OCI-LY7 (cell line): ENCODE measurements around the gene ATP4A. TPM values are rescaled to one million over a fixed set of nuclear protein-coding genes. Genes with fewer than 3 reads are reported as not detected.
A peak's percentile ranks its signal among the peaks of the same experiment; 100 is the strongest.

Experiments used
- BruUV-seq: library from RNA; stranded (reverse); fragments of 400-500 nt; replicated peaks from 2 replicates; lab custom pipeline; 2021; lab: Mats Ljungman, UMichigan
- CTCF ChIA-PET: fragments of 300-600 bp; sonication (Branson Sonifier 250); formaldehyde crosslinking; loops from one replicate; lab custom pipeline; 2022; ENCODE audit warnings: antibody characterized with exemption; ENCODE audit not compliant: unreplicated experiment; lab: Charles Lee
- POLR2A ChIA-PET: fragments of 300-600 bp; sonication (Branson Sonifier 250); formaldehyde crosslinking; loops from one replicate; lab custom pipeline; 2022; ENCODE audit warnings: antibody characterized with exemption; lab: Charles Lee
- DNase-seq: peaks from one replicate; pipeline ENCODE4 v3.0.0-alpha.2; 2015; ENCODE audit warnings: low spot score
- H2AFZ ChIP-seq: fragments of 200-600 bp; sonication (generic), shearing (Covaris generic); 2 replicates; pipeline ENCODE4 v1.6.1; 2014; ENCODE audit warnings: mild to moderate bottlenecking, antibody characterized with exemption, low read length, moderate library complexity
- H3K27ac ChIP-seq: fragments of 200-600 bp; sonication (generic); 2 replicates; pipeline ENCODE4 v1.5.1; 2014; ENCODE audit warnings: mixed run types, low read depth, mild to moderate bottlenecking, moderate library complexity, low read length, inconsistent platforms; ENCODE audit not compliant: poor library complexity, severe bottlenecking
- H3K36me3 ChIP-seq: fragments of 200-600 bp; sonication (generic); 2 replicates; pipeline ENCODE4 v1.6.1; 2014; ENCODE audit warnings: mild to moderate bottlenecking, antibody characterized with exemption, low read length, moderate library complexity, mixed read lengths; ENCODE audit not compliant: insufficient read depth
- H3K4me1 ChIP-seq: fragments of 200-600 bp; sonication (generic); 2 replicates; pipeline ENCODE4 v1.5.1; 2014; ENCODE audit warnings: mild to moderate bottlenecking, low read length; ENCODE audit not compliant: insufficient read depth, poor library complexity, severe bottlenecking
- H3K4me2 ChIP-seq: fragments of 200-600 bp; sonication (generic); 2 replicates; pipeline ENCODE4 v1.6.1; 2014; ENCODE audit warnings: mild to moderate bottlenecking, low read length
- H3K4me3 ChIP-seq: fragments of 200-600 bp; sonication (generic); 2 replicates; pipeline ENCODE4 v1.5.1; 2014; ENCODE audit warnings: mild to moderate bottlenecking, low read depth, low read length; ENCODE audit not compliant: poor library complexity, severe bottlenecking
- H3K79me2 ChIP-seq: fragments of 200-600 bp; sonication (generic); 2 replicates; pipeline ENCODE4 v1.6.1; 2016; ENCODE audit warnings: low read depth, mild to moderate bottlenecking, low read length, moderate library complexity, mixed read lengths; ENCODE audit not compliant: insufficient read depth
- H3K9me2 ChIP-seq: fragments of 200-600 bp; sonication (generic); 2 replicates; pipeline ENCODE4 v1.6.1; 2016; ENCODE audit warnings: mild to moderate bottlenecking, low read length, mixed read lengths; ENCODE audit not compliant: insufficient read depth
- H3K9me3 ChIP-seq: fragments of 200-600 bp; sonication (generic); 2 replicates; pipeline ENCODE4 v1.6.1; 2014; ENCODE audit warnings: mild to moderate bottlenecking, mixed run types, low read length, mixed read lengths
- H4K20me1 ChIP-seq: fragments of 200-600 bp; sonication (generic); 2 replicates; pipeline ENCODE4 v1.6.1; 2014; ENCODE audit warnings: mild to moderate bottlenecking, antibody characterized with exemption, low read length, moderate library complexity, mixed read lengths; ENCODE audit not compliant: insufficient read depth
- EZH2phosphoT487 ChIP-seq: fragments of 200-600 bp; sonication (generic); IDR thresholded peaks from 2 replicates; pipeline ENCODE4 v1.6.1; 2018; ENCODE audit warnings: low read depth, borderline replicate concordance, mild to moderate bottlenecking, mixed run types, antibody characterized with exemption, low read length, moderate library complexity, mixed read lengths
- intact Hi-C: fragments of 100-400 bp; cut with micrococcal nuclease; formaldehyde crosslinking; loops from one replicate; pipeline ENCODE4 v1.10.0; 2022; ENCODE audit not compliant: unreplicated experiment
- total RNA-seq, 2 experiments: library from RNA; depleted of rRNA in 1 of 2; stranded (reverse); fragments of >200 nt in 1 of 2; shearing (Covaris generic) in 1 of 2; gene quantifications; 2 replicates each; pipeline ENCODE4 v1.2.3, GENCODE V29; 2014 to 2022
- TF ChIP-seq, protein P1 (sequence below): fragments of 200-600 bp; sonication (generic); conservative IDR thresholded peaks from 2 replicates; pipeline ENCODE4 v1.5.1; 2014; ENCODE audit warnings: mild to moderate bottlenecking, antibody characterized with exemption, low read length, moderate library complexity, mixed read lengths

The ATP4A gene
- total RNA-seq, 2 experiments from 2014 or later, result 0.36 to 0.92 TPM

DNA sequence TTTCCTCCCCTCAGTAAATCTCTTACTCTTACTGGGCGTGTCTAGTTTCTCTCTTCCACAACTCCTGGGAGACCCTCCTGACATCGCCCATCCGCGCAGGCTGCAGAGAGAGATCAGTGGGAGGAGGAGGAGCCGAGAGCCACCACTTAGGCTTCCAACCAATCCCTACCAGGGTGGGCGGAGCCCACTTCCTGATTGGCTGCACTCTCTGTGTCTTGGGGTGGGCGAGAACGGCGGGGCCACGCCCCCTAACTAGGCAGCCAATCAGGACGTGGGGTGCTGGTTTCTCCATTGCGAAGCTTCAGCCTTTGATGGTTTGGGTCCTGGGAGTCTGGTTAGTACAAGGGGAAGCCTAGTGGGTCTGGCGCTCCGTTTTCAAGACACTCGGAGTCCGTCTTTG is 22.4 kb upstream of the ATP4A start, which contains the start of gene PMIS2:
TSS of gene PMIS2 (plus strand) at position 326 of the 400 bp plus-strand sequence. CDS start 87 bp downstream, outside the sequence.
- H3K9me3 ChIP-seq, result no peaks in the 10 kb centered on the region
- H2AFZ ChIP-seq, result no peak within 1 kb of the TSS
- no TSS peak for BruUV-seq
- no peak within 1 kb of the TSS for H3K4me3 ChIP-seq
- no peaks in the 10 kb centered on the region for H3K4me1 ChIP-seq
- intact Hi-C loops, result no loop called here
- H3K36me3 ChIP-seq, result no peaks in the 10 kb centered on the region
- ChIA-PET CTCF (no interaction called here), POLR2A (no interaction called here)
- TF ChIP-seq, protein P1, sequence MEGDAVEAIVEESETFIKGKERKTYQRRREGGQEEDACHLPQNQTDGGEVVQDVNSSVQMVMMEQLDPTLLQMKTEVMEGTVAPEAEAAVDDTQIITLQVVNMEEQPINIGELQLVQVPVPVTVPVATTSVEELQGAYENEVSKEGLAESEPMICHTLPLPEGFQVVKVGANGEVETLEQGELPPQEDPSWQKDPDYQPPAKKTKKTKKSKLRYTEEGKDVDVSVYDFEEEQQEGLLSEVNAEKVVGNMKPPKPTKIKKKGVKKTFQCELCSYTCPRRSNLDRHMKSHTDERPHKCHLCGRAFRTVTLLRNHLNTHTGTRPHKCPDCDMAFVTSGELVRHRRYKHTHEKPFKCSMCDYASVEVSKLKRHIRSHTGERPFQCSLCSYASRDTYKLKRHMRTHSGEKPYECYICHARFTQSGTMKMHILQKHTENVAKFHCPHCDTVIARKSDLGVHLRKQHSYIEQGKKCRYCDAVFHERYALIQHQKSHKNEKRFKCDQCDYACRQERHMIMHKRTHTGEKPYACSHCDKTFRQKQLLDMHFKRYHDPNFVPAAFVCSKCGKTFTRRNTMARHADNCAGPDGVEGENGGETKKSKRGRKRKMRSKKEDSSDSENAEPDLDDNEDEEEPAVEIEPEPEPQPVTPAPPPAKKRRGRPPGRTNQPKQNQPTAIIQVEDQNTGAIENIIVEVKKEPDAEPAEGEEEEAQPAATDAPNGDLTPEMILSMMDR, result no peak
- no peak for TF ChIP-seq EZH2phosphoT487
- no peak within 1 kb of the TSS for H3K4me2 ChIP-seq
- no peaks in the 10 kb centered on the region for H3K9me2 ChIP-seq
- H4K20me1 ChIP-seq, result no peaks in the 10 kb centered on the region
- peak; percentile 37 for DNase-seq
- H3K27ac ChIP-seq, result no peak within 1 kb of the TSS
- no peaks in the 10 kb centered on the region for H3K79me2 ChIP-seq

DNA sequence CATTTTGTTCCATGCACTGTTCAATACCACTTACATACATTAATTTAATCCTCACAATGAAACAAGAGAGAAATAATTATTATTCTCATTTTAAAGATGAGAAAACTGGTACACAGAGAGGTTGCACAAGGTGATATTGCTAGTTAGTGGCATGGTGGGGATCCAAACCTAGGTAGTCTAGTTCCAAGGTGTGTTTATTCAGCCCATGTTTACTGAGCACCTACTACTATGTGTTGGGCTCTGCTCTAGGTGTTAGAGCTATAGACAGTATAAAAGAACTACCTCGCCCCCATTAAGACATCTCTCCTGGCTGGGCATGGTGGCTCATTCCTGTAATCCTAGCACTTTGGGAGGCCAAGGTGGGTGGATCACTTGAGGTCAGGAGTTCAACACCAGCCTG is 19.3 kb upstream of the ATP4A start:
- POLR2A ChIA-PET, result no interaction called here
- no peak overlapping the region for H3K4me2 ChIP-seq
- CTCF ChIA-PET, result no interaction called here

DNA sequence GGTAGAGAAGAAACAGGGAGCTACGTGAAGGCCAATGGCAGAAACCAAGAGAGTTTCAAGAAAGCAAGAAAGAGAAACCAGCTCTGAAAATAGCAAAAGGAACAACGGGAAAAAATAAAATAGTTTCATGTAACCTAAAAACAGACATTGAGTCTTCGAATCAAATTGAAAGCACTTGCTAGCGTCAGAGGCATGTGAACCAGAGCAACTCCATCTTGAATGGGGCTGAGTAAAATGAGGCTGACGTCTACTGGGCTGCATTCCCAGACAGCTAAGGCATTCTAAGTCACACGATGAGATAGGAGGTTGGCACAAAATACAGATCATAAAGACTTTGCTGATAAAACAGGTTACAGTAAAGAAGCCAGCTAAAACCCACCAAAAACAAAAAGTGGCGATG is 15.2 kb upstream of the ATP4A start:
- TF ChIP-seq EZH2phosphoT487, result no peak
- TF ChIP-seq, protein P1, result no peak
- H4K20me1 ChIP-seq, result no peaks in the 10 kb centered on the region
- H3K79me2 ChIP-seq, result no peaks in the 10 kb centered on the region
- H2AFZ ChIP-seq, result no peak overlapping the region
- no peak overlapping the region for H3K4me3 ChIP-seq
- intact Hi-C loops, result no loop called here
- no peak for DNase-seq
- no peaks in the 10 kb centered on the region for H3K9me2 ChIP-seq
- H3K9me3 ChIP-seq, result 0 out of 2 replicates have a peak, but pooled peaks cover 9% of the 10 kb centered on the region
- POLR2A ChIA-PET, result no interaction called here
- no peaks in the 10 kb centered on the region for H3K4me1 ChIP-seq
- H3K36me3 ChIP-seq, result no peaks in the 10 kb centered on the region
- no peak overlapping the region for H3K27ac ChIP-seq
- CTCF ChIA-PET, result no interaction called here
- BruUV-seq, result no TSS peak
- H3K4me2 ChIP-seq, result no peak overlapping the region

More for the DNA sequence above, 19.3 kb upstream of the ATP4A start:
- Histone ChIP-seq H4K20me1 (no peaks in the 10 kb centered on the region), H3K27ac (no peak overlapping the region), H3K36me3 (no peaks in the 10 kb centered on the region), H3K4me1 (no peaks in the 10 kb centered on the region), H3K9me2 (no peaks in the 10 kb centered on the region), H2AFZ (no peak overlapping the region), H3K4me3 (no peak overlapping the region), H3K9me3 (no peaks in the 10 kb centered on the region), H3K79me2 (no peaks in the 10 kb centered on the region)
- DNase-seq, result no peak
- TF ChIP-seq, protein P1, result no peak
- no peak for TF ChIP-seq EZH2phosphoT487
- intact Hi-C loops, result no loop called here
- BruUV-seq, result no TSS peak
